Measurements from ENCODE around the gene YARS1. TPM values are rescaled to one million over a fixed set of nuclear protein-coding genes. Genes with fewer than 3 reads are reported as not detected.

Gene YARS1
- total RNA-seq, 1 experiment from 2014 or later = 194 TPM

DNA sequence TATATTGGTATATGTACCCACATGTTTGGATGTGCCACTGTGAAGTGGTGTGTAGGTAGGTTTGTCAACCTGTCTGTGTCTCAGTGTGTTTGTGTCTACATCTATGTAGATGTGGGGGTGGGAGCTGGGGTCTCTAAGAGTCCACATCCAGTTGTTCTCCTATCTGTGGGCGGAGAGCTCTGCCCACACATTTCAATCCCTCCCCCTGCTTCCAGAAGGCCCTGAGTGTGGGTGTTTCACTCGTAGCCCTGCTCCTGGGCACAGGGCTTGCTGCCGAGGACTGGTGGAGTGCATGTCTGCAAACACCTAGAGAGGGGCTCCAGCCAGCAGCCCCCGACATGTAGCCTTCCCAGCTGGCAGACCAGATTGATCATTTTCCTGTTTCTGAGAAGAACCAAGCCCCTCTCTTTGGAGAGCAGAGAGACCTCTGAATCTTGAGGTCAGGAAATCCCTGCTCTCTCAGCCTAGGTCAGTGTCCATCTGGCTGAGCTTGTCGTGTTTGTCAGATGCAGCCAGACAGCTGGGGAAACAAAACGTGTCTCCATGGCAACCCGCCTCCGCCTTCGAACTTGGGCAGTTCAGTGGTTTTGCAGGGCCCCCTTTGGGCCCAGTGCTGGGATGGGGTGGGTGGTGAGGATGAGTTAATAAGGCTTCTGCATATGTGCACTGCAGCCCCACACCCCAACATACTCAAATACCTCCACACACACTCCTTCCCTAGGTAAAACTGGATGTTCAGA, 83.4 kb downstream of the YARS1 start:
- Histone ChIP-seq H4K5ac (ENCODE audit: insufficient read length, low read depth, low read length) (no peak overlapping the region), H4K20me1 (ENCODE audit: control insufficient read depth, insufficient read depth, insufficient read length) (no peaks in the 10 kb centered on the region), H3K14ac (ENCODE audit: insufficient read depth, low read length) (no peak overlapping the region), H3K27ac (ENCODE audit: insufficient read length, low read depth, low read length) (no peak overlapping the region), H3K4me2 (ENCODE audit: insufficient read depth, insufficient read length, low read length) (no peak overlapping the region), H3K18ac (ENCODE audit: insufficient read length, low read depth, low read length) (no peak overlapping the region), H3T11ph (ENCODE audit: low read length) (no peak overlapping the region), H3K9me3 (ENCODE audit: control insufficient read depth, low read depth, low read length) (no peaks in the 10 kb centered on the region), H2BK15ac (ENCODE audit: low read depth, low read length) (no peak overlapping the region), H3K23ac (ENCODE audit: insufficient read length, low read depth, low read length) (no peak overlapping the region), H4K8ac (replicated peaks; ENCODE audit: insufficient read length, low read depth, low read length) (no peak overlapping the region), H3K56ac (ENCODE audit: insufficient read length, low read depth, low read length) (no peak overlapping the region), H2BK120ac (ENCODE audit: low read depth, low read length, poor library complexity, severe bottlenecking) (no peak overlapping the region), H3K79me2 (ENCODE audit: insufficient read depth, low read length) (no peaks in the 10 kb centered on the region), H3K4me1 (ENCODE audit: insufficient read depth, low read length) (no peaks in the 10 kb centered on the region; the same call in 1 of the 2 replicates), H2AK5ac (ENCODE audit: insufficient read length, low read length) (no peak overlapping the region), H3K27me3 (ENCODE audit: insufficient read depth, low read length) (no peaks in the 10 kb centered on the region), H2BK20ac (ENCODE audit: low read depth, low read length, poor library complexity, severe bottlenecking) (no peak overlapping the region), H4K91ac (ENCODE audit: insufficient read length, low read depth, low read length) (no peak overlapping the region), H3K79me1 (ENCODE audit: insufficient read depth, low read depth, low read length, poor library complexity, severe bottlenecking) (no peaks in the 10 kb centered on the region), H2AFZ (ENCODE audit: low read length) (no peak overlapping the region), H3K23me2 (ENCODE audit: insufficient read length, low read depth, low read length, poor library complexity, severe bottlenecking) (no peaks in the 10 kb centered on the region), H2BK5ac (ENCODE audit: insufficient read length, low read length) (no peak overlapping the region), H3K9ac (ENCODE audit: extremely low read depth, insufficient read length, low read length) (no peak overlapping the region), H3K4ac (ENCODE audit: low read depth, low read length) (no peak overlapping the region), H2BK12ac (ENCODE audit: insufficient read length, low read depth, low read length) (no peak overlapping the region)
- peaks cover 39% of the 10 kb centered on the region for H3K27me3 Mint-ChIP-seq (ENCODE audit: low read depth)
- no peak for DNase-seq
- H3K4me1 Mint-ChIP-seq = peaks cover 27 to 31% of the 10 kb centered on the region in 2 experiments
- no CpG with 5 or more reads among the region's 9 CpGs for WGBS (ENCODE audit: extremely low coverage, insufficient read length, low lambda C conversion rate)
- H3K4me3 Mint-ChIP-seq = no peak overlapping the region
- TF ChIP-seq CTCF (conservative IDR thresholded peaks at IDR 0.05) = no peak
- no peak overlapping the region for H3K27ac Mint-ChIP-seq
- H3K36me3 Mint-ChIP-seq (ENCODE audit: insufficient read depth in 1 of 3, low read depth in 3 of 3) = no peaks in the 10 kb centered on the region
- H3K9me3 Mint-ChIP-seq = no peaks in the 10 kb centered on the region
